Osteoblast (primary cell): ENCODE data around the gene PTPRH. TPM values are rescaled to one million over a fixed set of nuclear protein-coding genes. Genes with fewer than 3 reads are reported as not detected.

Source experiments
- DNase-seq: peaks from one replicate; pipeline ENCODE4 v3.0.0; 2011; ENCODE audit warnings: low spot score, mixed read lengths; ENCODE audit not compliant: insufficient read length; ENCODE audit errors: missing footprints
- H2AFZ ChIP-seq: 2 replicates; pipeline ENCODE4 v1.6.0; 2011; ENCODE audit warnings: mild to moderate bottlenecking, low read length
- H3K27ac ChIP-seq: 2 replicates; pipeline ENCODE4 v1.5.1; 2011; ENCODE audit warnings: mild to moderate bottlenecking, low read depth, low read length, moderate library complexity
- H3K27me3 ChIP-seq: 2 replicates; pipeline ENCODE4 v1.6.0; 2012; ENCODE audit warnings: mild to moderate bottlenecking, control low read depth, inconsistent platforms, low read length, moderate library complexity; ENCODE audit not compliant: insufficient read depth
- H3K36me3 ChIP-seq: 2 replicates; pipeline ENCODE4 v1.5.1; 2011; ENCODE audit warnings: mild to moderate bottlenecking, low read length, control low read depth, moderate library complexity; ENCODE audit not compliant: insufficient read depth
- H3K4me1 ChIP-seq: 2 replicates; pipeline ENCODE4 v1.5.1; 2011; ENCODE audit warnings: mild to moderate bottlenecking, low read length, control low read depth, moderate library complexity; ENCODE audit not compliant: insufficient read depth
- H3K4me2 ChIP-seq: 2 replicates; pipeline ENCODE4 v1.6.0; 2011; ENCODE audit warnings: mild to moderate bottlenecking, low read length; ENCODE audit not compliant: insufficient read depth
- H3K4me3 ChIP-seq: fragments of 200-600 bp; sonication (generic); 3 replicates; pipeline ENCODE4 v1.5.1; 2012; ENCODE audit warnings: mild to moderate bottlenecking, low read length, inconsistent platforms; ENCODE audit not compliant: insufficient read depth
- H3K79me2 ChIP-seq: 2 replicates; pipeline ENCODE4 v1.6.0; 2012; ENCODE audit warnings: mild to moderate bottlenecking, low read length, control low read depth, inconsistent platforms; ENCODE audit not compliant: insufficient read depth
- H3K9me3 ChIP-seq: 2 replicates; pipeline ENCODE4 v1.5.1; 2011; ENCODE audit warnings: low read depth, low read length, control low read depth
- H4K20me1 ChIP-seq: 2 replicates; pipeline ENCODE4 v1.6.0; 2012; ENCODE audit warnings: mild to moderate bottlenecking, low read length, control low read depth; ENCODE audit not compliant: insufficient read depth
- total RNA-seq: library from RNA; depleted of rRNA; stranded (reverse); fragments of >200 nt; gene quantifications from 2 replicates; pipeline ENCODE4 v1.2.3, GENCODE V29; 2012
- TF ChIP-seq, protein P1 (sequence below): IDR thresholded peaks from 2 replicates; pipeline ENCODE4 v1.5.1; 2011; ENCODE audit warnings: mild to moderate bottlenecking, low read depth, low read length, moderate library complexity; ENCODE audit errors: extremely low read depth

Gene PTPRH
- total RNA-seq, 1 donor, result 1.1 TPM

DNA sequence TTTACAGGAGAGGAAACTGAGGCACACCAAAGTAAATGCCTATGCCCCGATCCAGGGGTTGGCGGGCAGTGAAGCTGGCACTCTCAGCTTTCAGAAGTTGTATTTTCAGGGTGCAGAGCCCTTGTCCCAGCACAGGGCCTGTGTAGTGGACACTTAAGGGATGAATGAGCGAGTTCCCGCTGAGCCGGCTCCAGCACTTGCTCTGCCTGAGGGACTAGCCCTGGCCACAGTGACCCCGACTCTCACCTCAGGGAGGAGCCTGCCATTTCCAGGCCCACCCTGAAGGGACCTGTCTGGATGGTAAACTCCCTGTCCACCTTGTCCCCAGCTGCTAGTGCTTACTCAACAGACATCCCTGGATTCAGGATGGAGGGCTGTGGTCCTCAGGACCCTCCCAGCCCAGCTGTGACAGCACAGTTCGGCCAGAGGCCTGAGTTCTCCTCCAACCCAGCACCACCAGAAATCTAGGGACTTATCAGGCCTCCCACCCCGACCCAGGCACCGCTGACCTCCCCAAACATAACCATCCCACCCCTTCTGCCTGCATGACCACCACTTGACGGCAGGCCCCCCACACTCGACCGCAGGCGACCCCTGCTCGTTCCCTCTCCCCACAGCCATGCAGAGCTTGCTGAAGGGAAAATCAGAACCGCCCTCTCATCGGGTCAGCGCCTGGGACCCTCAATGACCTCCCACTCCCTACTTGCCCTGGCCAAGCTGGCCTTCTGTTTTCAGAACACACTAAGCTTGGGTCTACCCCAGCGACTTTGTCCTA lies 41.1 kb upstream of the PTPRH start:
- no peak overlapping the region for H3K4me2 ChIP-seq
- H3K9me3 ChIP-seq, result no peaks in the 10 kb centered on the region
- H3K27ac ChIP-seq, result no peak overlapping the region
- DNase-seq, result peak; percentile 78
- H3K4me1 ChIP-seq, result peaks cover 5% of the 10 kb centered on the region
- H4K20me1 ChIP-seq, result peaks cover 88% of the 10 kb centered on the region
- no peak overlapping the region for H3K4me3 ChIP-seq
- peaks cover 94% of the 10 kb centered on the region for H3K79me2 ChIP-seq
- H2AFZ ChIP-seq, result no peak overlapping the region
- peaks cover 14% of the 10 kb centered on the region for H3K36me3 ChIP-seq
- no peaks in the 10 kb centered on the region for H3K27me3 ChIP-seq
- TF ChIP-seq, protein P1, sequence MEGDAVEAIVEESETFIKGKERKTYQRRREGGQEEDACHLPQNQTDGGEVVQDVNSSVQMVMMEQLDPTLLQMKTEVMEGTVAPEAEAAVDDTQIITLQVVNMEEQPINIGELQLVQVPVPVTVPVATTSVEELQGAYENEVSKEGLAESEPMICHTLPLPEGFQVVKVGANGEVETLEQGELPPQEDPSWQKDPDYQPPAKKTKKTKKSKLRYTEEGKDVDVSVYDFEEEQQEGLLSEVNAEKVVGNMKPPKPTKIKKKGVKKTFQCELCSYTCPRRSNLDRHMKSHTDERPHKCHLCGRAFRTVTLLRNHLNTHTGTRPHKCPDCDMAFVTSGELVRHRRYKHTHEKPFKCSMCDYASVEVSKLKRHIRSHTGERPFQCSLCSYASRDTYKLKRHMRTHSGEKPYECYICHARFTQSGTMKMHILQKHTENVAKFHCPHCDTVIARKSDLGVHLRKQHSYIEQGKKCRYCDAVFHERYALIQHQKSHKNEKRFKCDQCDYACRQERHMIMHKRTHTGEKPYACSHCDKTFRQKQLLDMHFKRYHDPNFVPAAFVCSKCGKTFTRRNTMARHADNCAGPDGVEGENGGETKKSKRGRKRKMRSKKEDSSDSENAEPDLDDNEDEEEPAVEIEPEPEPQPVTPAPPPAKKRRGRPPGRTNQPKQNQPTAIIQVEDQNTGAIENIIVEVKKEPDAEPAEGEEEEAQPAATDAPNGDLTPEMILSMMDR, result no peak

DNA sequence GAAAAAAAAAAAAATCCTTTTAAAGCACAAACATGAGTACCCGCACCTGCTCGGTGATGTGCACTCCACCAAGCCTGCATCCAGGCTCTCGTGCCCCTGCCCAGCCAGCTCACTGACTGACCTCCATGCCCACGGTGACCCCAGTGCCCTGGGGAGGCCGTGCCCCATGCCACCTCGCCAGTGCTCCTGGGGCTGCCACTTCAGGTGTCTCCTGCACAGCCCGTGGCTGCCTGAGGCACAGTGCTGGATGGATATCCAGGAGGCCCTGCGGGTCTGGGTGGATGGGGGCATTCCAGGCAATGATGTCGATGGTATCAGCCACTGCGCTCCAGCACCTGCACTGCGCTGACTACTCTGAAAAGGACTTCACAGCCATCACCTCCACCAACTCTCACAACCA lies 40.5 kb upstream of the PTPRH start:
- no peak overlapping the region for H3K4me2 ChIP-seq
- H4K20me1 ChIP-seq, result peaks cover 82% of the 10 kb centered on the region

DNA sequence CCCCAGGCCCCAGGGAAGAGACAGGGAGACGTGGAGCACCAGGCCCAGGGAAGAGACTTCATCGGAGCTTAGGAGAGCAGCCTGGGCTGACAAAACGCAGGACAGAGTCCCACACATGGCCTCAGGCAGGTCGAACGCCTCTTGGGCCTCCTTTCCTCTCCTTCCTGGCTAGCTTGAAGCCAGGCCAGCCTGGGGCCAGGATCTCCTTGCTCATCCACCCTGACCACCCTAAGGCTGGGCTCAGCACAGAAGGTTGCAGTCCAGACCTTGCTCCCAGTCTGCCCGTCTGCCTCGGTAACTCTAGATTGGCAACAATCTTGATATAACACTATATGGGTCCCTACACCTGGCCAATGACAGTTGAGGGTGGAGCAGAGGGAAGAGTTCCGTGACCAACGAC lies 39.4 kb upstream of the PTPRH start:
- Histone ChIP-seq H3K4me2 (no peak overlapping the region), H2AFZ (no peak overlapping the region), H3K36me3 (peaks cover 28% of the 10 kb centered on the region), H3K9me3 (no peaks in the 10 kb centered on the region), H3K4me1 (peaks cover 5% of the 10 kb centered on the region), H3K4me3 (no peak overlapping the region), H3K79me2 (peaks cover 86% of the 10 kb centered on the region), H3K27me3 (no peaks in the 10 kb centered on the region), H4K20me1 (peaks cover 76% of the 10 kb centered on the region), H3K27ac (no peak overlapping the region)
- TF ChIP-seq, protein P1, result no peak
- peak; percentile 78 for DNase-seq

More for the DNA sequence above, 40.5 kb upstream of the PTPRH start:
- TF ChIP-seq, protein P1, result no peak
- Histone ChIP-seq H3K36me3 (peaks cover 20% of the 10 kb centered on the region), H3K79me2 (peaks cover 92% of the 10 kb centered on the region), H3K4me1 (peaks cover 5% of the 10 kb centered on the region), H3K27me3 (no peaks in the 10 kb centered on the region), H3K9me3 (no peaks in the 10 kb centered on the region), H3K4me3 (no peak overlapping the region), H3K27ac (no peak overlapping the region), H2AFZ (no peak overlapping the region)
- DNase-seq, result peak; percentile 35

DNA sequence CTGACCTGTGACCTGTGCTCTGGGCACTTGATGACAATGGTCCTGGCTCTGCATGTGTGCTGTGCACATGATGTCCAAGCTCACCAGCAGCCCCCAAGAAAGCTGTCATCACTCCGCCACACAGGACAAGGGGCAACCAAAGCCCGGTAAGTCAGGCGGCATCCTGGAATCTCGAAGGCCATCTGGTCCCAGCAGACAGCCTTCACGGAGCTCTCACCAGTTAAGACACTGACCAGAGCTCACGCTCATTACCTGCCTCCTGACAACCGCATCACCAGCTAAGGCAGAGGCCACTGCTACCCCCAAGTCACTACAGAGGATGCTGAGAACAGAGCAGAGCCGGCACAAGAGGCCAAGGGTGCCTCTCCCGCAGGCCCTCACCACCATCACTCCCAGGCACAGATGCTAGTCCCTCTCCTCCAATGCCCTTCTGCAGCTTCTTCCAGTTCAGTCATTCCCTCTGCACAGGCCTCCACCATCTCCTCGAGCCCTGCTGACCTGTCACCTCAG lies 38.9 kb upstream of the PTPRH start:
- Histone ChIP-seq H3K4me1 (peaks cover 5% of the 10 kb centered on the region), H3K9me3 (no peaks in the 10 kb centered on the region), H3K27ac (no peak overlapping the region), H3K79me2 (peaks cover 81% of the 10 kb centered on the region), H3K27me3 (no peaks in the 10 kb centered on the region), H3K36me3 (peaks cover 28% of the 10 kb centered on the region), H2AFZ (no peak overlapping the region), H3K4me3 (no peak overlapping the region), H4K20me1 (peaks cover 72% of the 10 kb centered on the region), H3K4me2 (no peak overlapping the region)
- TF ChIP-seq, protein P1, result no peak
- peak; percentile 69 for DNase-seq
